Naive thymus-derived CD4-positive, alpha-beta T cell (primary cell): ENCODE results near the gene ZNF106. TPM values are rescaled to one million over a fixed set of nuclear protein-coding genes. Genes with fewer than 3 reads are reported as not detected.
A peak's percentile ranks its signal among the peaks of the same experiment; 100 is the strongest.

Experiments
- ATAC-seq: fragments of 150-1000 bp; cut with Tn5 transposase; 2 replicates; pipeline ENCODE4 v1.10.0; 2021; ENCODE audit warnings: mild to moderate bottlenecking, moderate library complexity
- CTCF ChIA-PET: fragments of 350-600 bp; sonication (Branson Sonifier 250); formaldehyde crosslinking; loops from one replicate; lab custom pipeline; 2021; ENCODE audit warnings: antibody characterized with exemption; lab: Charles Lee
- POLR2A ChIA-PET: fragments of 350-600 bp; sonication (Branson Sonifier 250); formaldehyde crosslinking; loops from one replicate; lab custom pipeline; 2021; ENCODE audit warnings: antibody characterized with exemption, inconsistent platforms; lab: Charles Lee
- DNase-seq, 9 donors: peaks; one replicate each; pipeline versions ENCODE4 v3.0.0 to v3.0.0-alpha.2; 2020 to 2022; ENCODE audit warnings: mixed read lengths in 1 of 9
- H3K27ac ChIP-seq: one replicate; pipeline ENCODE4 v1.7.0; 2013; ENCODE audit warnings: mild to moderate bottlenecking, low read depth, low read length, moderate library complexity
- H3K27me3 ChIP-seq, 2 donors: one replicate each; pipeline ENCODE4 v1.7.0; 2013; ENCODE audit warnings: low read length in 2 of 2, mild to moderate bottlenecking in 2 of 2, moderate library complexity in 2 of 2; ENCODE audit not compliant: control insufficient read depth in 2 of 2, insufficient read depth in 2 of 2
- H3K36me3 ChIP-seq, 3 experiments: 1 replicate in 2 of 3; 2 replicates in 1 of 3; pipeline ENCODE4 v1.7.0; 2013; ENCODE audit warnings: low read length in 3 of 3, mild to moderate bottlenecking in 3 of 3, moderate library complexity in 1 of 3; ENCODE audit not compliant: insufficient read depth in 3 of 3, control insufficient read depth in 2 of 3
- H3K4me1 ChIP-seq, 2 donors: one replicate each; pipeline ENCODE4 v1.7.0; 2013; ENCODE audit warnings: low read length in 2 of 2, mild to moderate bottlenecking in 2 of 2, moderate library complexity in 1 of 2; ENCODE audit not compliant: control insufficient read depth in 2 of 2, insufficient read depth in 2 of 2
- H3K4me3 ChIP-seq: 2 replicates; pipeline ENCODE4 v1.7.0; 2013; ENCODE audit warnings: mild to moderate bottlenecking, low read length
- H3K9me3 ChIP-seq, 3 experiments: 1 replicate in 2 of 3; 2 replicates in 1 of 3; pipeline ENCODE4 v1.7.0; 2013; ENCODE audit warnings: low read length in 3 of 3; ENCODE audit not compliant: control insufficient read depth in 2 of 3
- H3K27ac Mint-ChIP-seq, 9 donors: one replicate each; pipeline ENCODE4 v1.8.0; 2020 to 2022; ENCODE audit warnings: mixed read lengths in 9 of 9, mild to moderate bottlenecking in 8 of 9, moderate library complexity in 5 of 9, inconsistent platforms in 2 of 9
- H3K27me3 Mint-ChIP-seq, 5 donors: one replicate each; pipeline ENCODE4 v1.8.0; 2021 to 2022; ENCODE audit warnings: mixed read lengths in 5 of 5, mild to moderate bottlenecking in 1 of 5
- H3K36me3 Mint-ChIP-seq, 5 donors: one replicate each; pipeline ENCODE4 v1.8.0; 2020 to 2022; ENCODE audit warnings: mixed read lengths in 5 of 5, mild to moderate bottlenecking in 3 of 5, inconsistent platforms in 1 of 5
- H3K4me1 Mint-ChIP-seq, 7 donors: one replicate each; pipeline ENCODE4 v1.8.0; 2020 to 2022; ENCODE audit warnings: mixed read lengths in 7 of 7, mild to moderate bottlenecking in 3 of 7, inconsistent platforms in 1 of 7
- H3K4me3 Mint-ChIP-seq, 10 donors: one replicate each; pipeline ENCODE4 v1.8.0; 2020 to 2022; ENCODE audit warnings: mild to moderate bottlenecking in 10 of 10, mixed read lengths in 10 of 10, moderate library complexity in 6 of 10, inconsistent platforms in 2 of 10
- H3K9me3 Mint-ChIP-seq, 11 donors: one replicate each; pipeline ENCODE4 v1.8.0; 2020 to 2022; ENCODE audit warnings: mixed read lengths in 11 of 11, mild to moderate bottlenecking in 4 of 11, inconsistent platforms in 1 of 11, moderate library complexity in 1 of 11
- intact Hi-C, 2 donors: fragments of 100-400 bp; cut with micrococcal nuclease; formaldehyde crosslinking; loops; one replicate each; pipeline ENCODE4 v1.15.1; 2023
- polyA plus RNA-seq, 2 donors: library from polyadenylated mRNA; unstranded; fragments of 300-500 nt; fragmentation: Illumina TruSeq; gene quantifications; one replicate each; pipeline ENCODE4 v1.2.3, GENCODE V29; 2021
- total RNA-seq, 6 experiments: library from RNA in 5 of 6; stranded (reverse) in 5 of 6; gene quantifications; 1 replicate in 5 of 6; 2 replicates in 1 of 6; pipeline ENCODE4 v1.2.3 and lab custom pipeline; 2021 to 2026

Gene ZNF106
- total and polyA plus RNA-seq, 7 experiments from 2014 or later, result 32.4 to 54.3 (median 43.2) TPM

DNA sequence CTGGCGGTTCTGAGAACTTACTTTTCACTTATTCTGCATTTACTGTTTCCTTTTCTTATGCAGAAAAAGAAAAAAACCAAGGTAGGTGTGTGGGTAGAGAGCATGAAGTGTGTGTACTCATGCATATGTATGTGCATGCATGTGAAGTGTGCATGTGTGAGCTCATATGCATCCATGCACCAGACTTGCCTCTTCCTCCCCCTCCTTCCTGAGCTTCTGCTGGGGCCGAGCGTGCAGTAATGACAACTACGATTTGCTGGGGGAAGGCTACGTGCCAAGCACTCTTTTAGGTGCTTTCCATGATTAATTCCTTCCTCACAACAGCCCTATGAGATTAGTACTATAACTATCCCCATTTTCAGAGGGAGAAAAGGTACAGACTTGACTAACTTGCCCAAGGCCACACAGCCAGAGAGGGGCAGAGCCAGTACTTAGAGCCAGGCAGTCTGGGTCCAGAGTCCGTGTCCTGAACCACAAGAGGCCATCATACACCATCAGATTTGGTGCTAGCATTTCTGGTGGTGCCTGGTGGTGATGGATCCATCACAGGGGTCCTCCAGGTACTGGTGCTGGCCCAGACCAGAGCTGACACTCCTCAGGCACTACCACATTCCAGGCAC is 85.0 kb downstream of the ZNF106 start:
- no peaks in the 10 kb centered on the region for H3K27me3 ChIP-seq
- ATAC-seq (no peak), DNase-seq (no peak)
- Mint-ChIP-seq H3K36me3 (peaks cover 0 to 30% (median 0%) of the 10 kb centered on the region in 5 donors), H3K27me3 (no peaks in the 10 kb centered on the region), H3K4me3 (no peak overlapping the region), H3K4me1 (peaks cover 0 to 10% (median 0%) of the 10 kb centered on the region in 7 donors), H3K27ac (peak overlapping the region in 1 of 9 donors; percentile 20), H3K9me3 (peaks cover 0 to 3% (median 0%) of the 10 kb centered on the region in 11 donors)
- no peaks in the 10 kb centered on the region for H3K9me3 ChIP-seq
- H3K4me3 ChIP-seq, result no peak overlapping the region
- H3K27ac ChIP-seq, result no peak overlapping the region
- no peaks in the 10 kb centered on the region for H3K4me1 ChIP-seq
- H3K36me3 ChIP-seq, result peaks cover 0 to 15% (median 4%) of the 10 kb centered on the region in 3 experiments
- ChIA-PET CTCF (no interaction called here), POLR2A (interaction anchor here (1.4 kb wide), 1 partner anchor 15 kb away, joined by 3 read pairs; no protein-coding TSS in a partner anchor)
- intact Hi-C loops, result no loop called here

DNA sequence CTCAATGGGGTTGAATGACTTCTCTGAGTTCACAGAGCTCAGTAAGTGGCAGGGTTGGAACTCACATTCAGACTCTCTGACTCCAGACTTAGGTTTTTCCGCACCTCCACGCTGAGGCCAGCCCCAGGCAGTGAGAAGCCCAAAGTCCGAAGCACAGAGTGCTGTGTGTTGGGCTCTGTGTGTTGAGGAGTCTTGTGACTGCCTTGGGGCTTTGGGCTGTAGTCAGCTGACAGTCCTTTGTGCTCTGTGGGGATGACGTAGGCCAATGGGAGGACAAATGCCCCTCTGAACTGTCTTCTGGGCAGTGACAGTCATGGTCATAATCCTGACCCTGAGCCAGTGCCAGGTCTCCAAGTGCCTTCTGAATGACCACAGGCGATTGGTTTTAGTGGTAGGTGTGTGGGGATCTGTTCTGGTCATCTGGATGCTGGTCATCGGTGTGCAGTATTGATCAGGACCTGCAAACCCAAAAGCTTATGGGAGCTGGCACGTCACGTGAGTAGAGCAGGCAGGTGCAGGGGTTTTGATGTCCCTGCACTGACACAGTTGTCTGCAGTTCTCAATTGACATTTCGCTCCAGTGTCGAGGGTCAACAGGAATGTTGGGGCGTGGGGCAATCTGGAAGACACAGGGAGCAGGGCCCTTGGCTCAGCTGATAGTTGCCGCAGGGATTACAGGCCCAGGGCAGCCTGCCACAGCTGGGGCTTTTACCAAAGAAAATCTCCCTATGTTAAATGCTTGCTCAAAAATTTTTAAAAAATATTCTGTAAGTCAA is 86.3 kb downstream of the ZNF106 start:
- POLR2A ChIA-PET, result interaction anchor here (1.4 kb wide), 1 partner anchor 13 kb away, joined by 3 read pairs; no protein-coding TSS in a partner anchor
- peaks cover 0 to 17% (median 0%) of the 10 kb centered on the region in 3 experiments for H3K36me3 ChIP-seq
- DNase-seq, result no peak
- no peak for ATAC-seq
- Mint-ChIP-seq H3K27ac (no peak overlapping the region), H3K36me3 (peaks cover 0 to 37% (median 8%) of the 10 kb centered on the region in 5 donors), H3K27me3 (no peaks in the 10 kb centered on the region), H3K4me1 (peaks cover 0 to 10% (median 0%) of the 10 kb centered on the region in 7 donors), H3K4me3 (no peak overlapping the region), H3K9me3 (peaks cover 0 to 3% (median 0%) of the 10 kb centered on the region in 11 donors)
- no peak overlapping the region for H3K27ac ChIP-seq
- H3K9me3 ChIP-seq, result no peaks in the 10 kb centered on the region
- CTCF ChIA-PET, result no interaction called here
- no peak overlapping the region for H3K4me3 ChIP-seq
- intact Hi-C loops, result no loop called here
- no peaks in the 10 kb centered on the region for H3K27me3 ChIP-seq
- no peaks in the 10 kb centered on the region for H3K4me1 ChIP-seq

DNA sequence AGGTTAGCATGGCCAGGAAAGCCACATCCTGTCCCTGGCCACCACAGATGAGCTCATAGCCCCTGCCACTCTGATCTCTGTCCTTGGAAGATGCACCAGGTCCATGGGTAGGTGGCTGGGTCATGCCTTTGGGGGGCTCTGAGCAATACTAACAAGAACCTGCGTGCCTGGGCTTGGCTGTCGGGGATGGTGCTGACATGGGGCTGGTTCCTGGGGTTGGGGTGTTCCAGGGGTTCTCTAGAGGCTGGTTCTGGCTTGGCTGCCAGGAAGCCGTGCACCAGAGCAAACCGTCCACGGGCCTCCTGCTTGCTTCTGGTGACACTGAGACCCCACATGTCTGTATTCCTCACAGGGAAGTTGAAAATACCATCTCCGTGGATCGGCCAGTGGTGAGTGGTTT is 87.6 kb downstream of the ZNF106 start:
- H3K27me3 ChIP-seq, result no peaks in the 10 kb centered on the region
- intact Hi-C loops, result no loop called here
- CTCF ChIA-PET, result no interaction called here
- peaks cover 0 to 24% (median 0%) of the 10 kb centered on the region in 3 experiments for H3K36me3 ChIP-seq
- ATAC-seq (no peak), DNase-seq (no peak)
- Mint-ChIP-seq H3K27me3 (no peaks in the 10 kb centered on the region), H3K4me1 (peaks cover 0 to 10% (median 0%) of the 10 kb centered on the region in 7 donors), H3K4me3 (no peak overlapping the region), H3K9me3 (peaks cover 0 to 3% (median 0%) of the 10 kb centered on the region in 11 donors), H3K27ac (no peak overlapping the region), H3K36me3 (peaks cover 0 to 46% (median 12%) of the 10 kb centered on the region in 5 donors)
- no peaks in the 10 kb centered on the region for H3K4me1 ChIP-seq
- no peaks in the 10 kb centered on the region for H3K9me3 ChIP-seq
- H3K27ac ChIP-seq, result no peak overlapping the region
- POLR2A ChIA-PET, result no interaction called here
- no peak overlapping the region for H3K4me3 ChIP-seq

DNA sequence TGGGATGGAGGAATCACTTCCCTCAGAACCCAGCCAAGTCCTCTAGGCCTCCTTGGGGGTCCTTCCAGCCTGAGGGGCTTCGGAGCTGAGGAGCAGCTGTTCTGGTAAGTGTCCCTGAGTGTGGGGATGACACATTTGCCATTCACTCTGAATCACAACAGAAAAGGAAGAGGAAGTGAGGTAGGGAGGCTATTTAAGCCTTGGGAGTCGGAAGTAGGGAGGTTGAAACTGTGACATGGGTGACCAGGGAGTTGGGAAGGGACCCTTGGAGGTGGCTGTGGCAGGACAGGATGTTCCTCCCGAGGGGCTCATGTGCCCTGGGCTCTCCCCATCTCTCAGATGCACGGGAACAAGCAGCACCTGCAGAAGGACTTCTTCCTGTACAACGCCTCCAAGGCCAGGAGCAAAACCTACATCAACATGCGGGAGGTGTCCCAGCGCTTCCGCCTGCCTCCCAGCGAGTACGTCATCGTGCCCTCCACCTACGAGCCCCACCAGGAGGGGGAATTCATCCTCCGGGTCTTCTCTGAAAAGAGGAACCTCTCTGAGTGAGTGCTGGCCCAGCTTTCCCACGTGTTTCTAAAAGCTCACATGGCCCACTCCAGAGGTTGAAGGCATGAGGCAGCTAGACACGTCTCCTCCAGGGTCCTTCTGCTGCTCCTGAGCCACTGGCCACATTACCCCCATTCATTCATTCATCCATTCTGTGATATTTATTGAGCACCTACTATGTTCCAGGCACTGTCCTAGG is 88.3 kb downstream of the ZNF106 start:
- peaks cover 0 to 2% (median 0%) of the 10 kb centered on the region in 11 donors for H3K9me3 Mint-ChIP-seq
- intact Hi-C loops, result no loop called here
- Histone ChIP-seq H3K36me3 (peaks cover 0 to 24% (median 0%) of the 10 kb centered on the region in 3 experiments), H3K27ac (no peak overlapping the region), H3K9me3 (no peaks in the 10 kb centered on the region), H3K4me1 (no peaks in the 10 kb centered on the region), H3K27me3 (no peaks in the 10 kb centered on the region), H3K4me3 (no peak overlapping the region)
- H3K4me3 Mint-ChIP-seq, result peak overlapping the region in 1 of 10 donors; percentile 55
- no peaks in the 10 kb centered on the region for H3K27me3 Mint-ChIP-seq
- H3K4me1 Mint-ChIP-seq, result peaks cover 0 to 10% (median 0%) of the 10 kb centered on the region in 7 donors
- H3K36me3 Mint-ChIP-seq, result peaks cover 0 to 46% (median 12%) of the 10 kb centered on the region in 5 donors
- ATAC-seq (peak; percentile 27), DNase-seq (no peak)
- POLR2A ChIA-PET, result no interaction called here
- H3K27ac Mint-ChIP-seq, result peak overlapping the region in 1 of 9 donors; percentile 30
- CTCF ChIA-PET, result no interaction called here

DNA sequence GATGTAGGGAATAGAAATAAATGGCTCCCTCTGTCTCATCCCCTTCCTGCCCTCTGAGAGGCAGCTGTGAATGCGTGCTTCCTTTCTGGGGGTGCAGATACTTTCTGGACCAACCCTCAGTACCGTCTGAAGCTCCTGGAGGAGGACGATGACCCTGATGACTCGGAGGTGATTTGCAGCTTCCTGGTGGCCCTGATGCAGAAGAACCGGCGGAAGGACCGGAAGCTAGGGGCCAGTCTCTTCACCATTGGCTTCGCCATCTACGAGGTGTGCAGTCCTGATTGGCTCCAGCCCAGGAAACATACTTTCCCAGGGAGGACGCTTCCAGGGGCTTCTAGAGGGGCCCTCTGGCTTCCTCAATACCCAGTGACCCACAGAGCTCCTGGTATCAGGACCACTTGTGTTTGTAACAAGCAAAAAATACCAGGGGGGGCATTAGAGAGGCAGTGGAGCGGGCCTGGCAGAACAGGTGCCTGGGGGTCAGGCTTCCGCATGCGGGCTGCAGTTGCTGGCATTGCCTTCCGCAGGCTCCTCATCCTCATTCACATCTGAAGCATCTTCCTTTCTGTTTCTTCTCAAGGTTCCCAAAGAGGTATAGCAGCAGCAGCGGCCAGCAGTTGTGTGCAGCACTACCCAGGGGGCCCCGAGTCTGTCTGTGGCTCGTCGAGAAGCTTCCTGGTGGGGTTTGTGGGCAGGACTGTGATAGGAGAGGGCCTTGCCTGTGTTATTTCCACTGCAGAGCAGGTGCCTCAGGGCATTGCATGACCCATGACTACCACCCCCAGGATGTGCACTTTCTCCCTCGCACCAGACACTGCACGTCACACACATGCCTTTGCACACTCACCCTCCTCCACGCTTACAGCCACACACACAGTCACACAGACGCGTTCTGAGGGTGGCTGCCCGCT is 89.1 kb downstream of the ZNF106 start:
- DNase-seq (no peak), ATAC-seq (peak; percentile 29)
- peaks cover 0 to 41% (median 12%) of the 10 kb centered on the region in 5 donors for H3K36me3 Mint-ChIP-seq
- intact Hi-C loops, result no loop called here
- ChIA-PET POLR2A (no interaction called here), CTCF (no interaction called here)
- no peak overlapping the region for H3K4me3 ChIP-seq
- no peak overlapping the region for H3K27ac ChIP-seq
- peak overlapping the region in 3 of 10 donors; percentile 47 to 57 (median 55) for H3K4me3 Mint-ChIP-seq
- no peaks in the 10 kb centered on the region for H3K27me3 ChIP-seq
- no peaks in the 10 kb centered on the region for H3K9me3 ChIP-seq
- H3K36me3 ChIP-seq, result peaks cover 0 to 24% (median 0%) of the 10 kb centered on the region in 3 experiments
- H3K4me1 ChIP-seq, result no peaks in the 10 kb centered on the region
- H3K4me1 Mint-ChIP-seq, result peaks cover 0 to 10% (median 0%) of the 10 kb centered on the region in 7 donors
- peak overlapping the region in 2 of 9 donors; percentile 30 to 43 for H3K27ac Mint-ChIP-seq
- H3K9me3 Mint-ChIP-seq, result peaks cover 0 to 2% (median 0%) of the 10 kb centered on the region in 11 donors
- no peaks in the 10 kb centered on the region for H3K27me3 Mint-ChIP-seq

GRCh38 chr15:42395838-42396237 is 95.1 kb downstream of the ZNF106 start:
- Histone ChIP-seq H3K27me3 (no peaks in the 10 kb centered on the region), H3K4me3 (no peak overlapping the region), H3K9me3 (no peaks in the 10 kb centered on the region), H3K4me1 (no peaks in the 10 kb centered on the region), H3K36me3 (peaks cover 0 to 15% (median 0%) of the 10 kb centered on the region in 3 experiments), H3K27ac (no peak overlapping the region)
- intact Hi-C loops, result no loop called here
- Mint-ChIP-seq H3K4me1 (no peaks in the 10 kb centered on the region), H3K27me3 (no peaks in the 10 kb centered on the region), H3K36me3 (peaks cover 0 to 19% (median 8%) of the 10 kb centered on the region in 5 donors), H3K27ac (no peak overlapping the region), H3K9me3 (no peaks in the 10 kb centered on the region), H3K4me3 (no peak overlapping the region)
- ChIA-PET CTCF (no interaction called here), POLR2A (no interaction called here)
- no peak for ATAC-seq
- no peak for DNase-seq
